G401 (cell line): Measurements from ENCODE around the gene MAP3K5. TPM values are rescaled to one million over a fixed set of nuclear protein-coding genes. Genes with fewer than 3 reads are reported as not detected.
A peak's percentile ranks its signal among the peaks of the same experiment; 100 is the strongest.
"Not testable (repeated sequence)": the region's sequence is repeated elsewhere in the genome, so short reads cannot be mapped to it uniquely, and the experiment has no call there.

Source experiments
- DNase-seq: peaks from one replicate; pipeline ENCODE4 v3.0.0-alpha.2; 2015; ENCODE audit warnings: low spot score
- in situ Hi-C: cut with HindIII; loops from 2 replicates; pipeline ENCODE4 v1.10.0; 2016; ENCODE audit warnings: low sequenced_read_pairs, mixed read lengths
- total RNA-seq: library from RNA; depleted of rRNA; stranded (reverse); fragments of >200 nt; shearing (Covaris generic); gene quantifications from 2 replicates; pipeline ENCODE4 v1.2.3, GENCODE V29; 2014; rRNA removed

MAP3K5 gene, protein sequence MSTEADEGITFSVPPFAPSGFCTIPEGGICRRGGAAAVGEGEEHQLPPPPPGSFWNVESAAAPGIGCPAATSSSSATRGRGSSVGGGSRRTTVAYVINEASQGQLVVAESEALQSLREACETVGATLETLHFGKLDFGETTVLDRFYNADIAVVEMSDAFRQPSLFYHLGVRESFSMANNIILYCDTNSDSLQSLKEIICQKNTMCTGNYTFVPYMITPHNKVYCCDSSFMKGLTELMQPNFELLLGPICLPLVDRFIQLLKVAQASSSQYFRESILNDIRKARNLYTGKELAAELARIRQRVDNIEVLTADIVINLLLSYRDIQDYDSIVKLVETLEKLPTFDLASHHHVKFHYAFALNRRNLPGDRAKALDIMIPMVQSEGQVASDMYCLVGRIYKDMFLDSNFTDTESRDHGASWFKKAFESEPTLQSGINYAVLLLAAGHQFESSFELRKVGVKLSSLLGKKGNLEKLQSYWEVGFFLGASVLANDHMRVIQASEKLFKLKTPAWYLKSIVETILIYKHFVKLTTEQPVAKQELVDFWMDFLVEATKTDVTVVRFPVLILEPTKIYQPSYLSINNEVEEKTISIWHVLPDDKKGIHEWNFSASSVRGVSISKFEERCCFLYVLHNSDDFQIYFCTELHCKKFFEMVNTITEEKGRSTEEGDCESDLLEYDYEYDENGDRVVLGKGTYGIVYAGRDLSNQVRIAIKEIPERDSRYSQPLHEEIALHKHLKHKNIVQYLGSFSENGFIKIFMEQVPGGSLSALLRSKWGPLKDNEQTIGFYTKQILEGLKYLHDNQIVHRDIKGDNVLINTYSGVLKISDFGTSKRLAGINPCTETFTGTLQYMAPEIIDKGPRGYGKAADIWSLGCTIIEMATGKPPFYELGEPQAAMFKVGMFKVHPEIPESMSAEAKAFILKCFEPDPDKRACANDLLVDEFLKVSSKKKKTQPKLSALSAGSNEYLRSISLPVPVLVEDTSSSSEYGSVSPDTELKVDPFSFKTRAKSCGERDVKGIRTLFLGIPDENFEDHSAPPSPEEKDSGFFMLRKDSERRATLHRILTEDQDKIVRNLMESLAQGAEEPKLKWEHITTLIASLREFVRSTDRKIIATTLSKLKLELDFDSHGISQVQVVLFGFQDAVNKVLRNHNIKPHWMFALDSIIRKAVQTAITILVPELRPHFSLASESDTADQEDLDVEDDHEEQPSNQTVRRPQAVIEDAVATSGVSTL (N-terminal part only)
- total RNA-seq = not detected in 2 replicates

DNA sequence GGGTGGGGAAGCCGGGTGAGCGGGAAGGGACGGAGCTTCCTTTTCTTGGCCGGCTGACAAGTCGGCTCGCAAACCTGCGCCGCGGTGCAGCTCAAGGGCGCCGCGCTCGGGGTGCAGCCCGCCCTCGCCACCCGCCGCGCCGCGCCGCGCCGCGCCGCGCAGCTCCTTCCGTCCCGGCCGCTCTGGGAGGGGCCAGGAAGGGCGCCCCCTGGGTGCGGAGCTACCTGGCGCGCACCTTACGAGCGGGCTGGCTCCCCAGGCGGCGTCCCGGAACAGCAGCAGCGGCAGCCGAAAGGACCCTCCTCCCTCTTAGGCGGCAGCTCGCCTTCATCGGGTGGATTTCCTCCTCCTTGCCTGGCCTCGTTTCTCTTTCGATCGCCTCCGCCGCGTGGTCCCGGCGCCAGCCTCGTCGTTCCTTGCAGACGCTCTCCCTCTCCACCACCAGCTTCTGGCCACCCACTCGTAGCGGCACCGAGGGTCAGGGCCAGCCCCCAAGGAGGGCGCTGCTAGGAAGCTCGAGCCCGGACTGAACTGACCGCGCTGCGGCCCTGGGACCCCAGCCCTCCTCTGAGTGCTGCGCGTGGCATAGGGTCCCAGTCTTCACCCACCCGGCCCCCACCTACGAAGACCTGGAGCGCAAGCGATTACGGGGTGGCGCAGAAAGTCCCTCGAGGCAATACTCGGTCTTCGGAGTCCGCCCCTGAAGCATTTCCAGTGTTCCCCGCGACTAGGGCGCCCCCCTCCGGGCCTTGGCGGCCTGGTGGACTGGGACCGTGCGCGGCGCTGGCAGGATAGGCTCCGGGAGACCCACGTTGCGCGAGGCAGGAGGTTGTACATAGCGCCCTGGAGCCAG is at the start of gene MAP3K5:
Gene MAP3K5 (minus strand): TSS at position 68 of the 853 bp plus-strand sequence. CDS start 320 bp downstream, outside the sequence.
- DNase-seq = peak; percentile 87
- in situ Hi-C loops = no loop called here

DNA sequence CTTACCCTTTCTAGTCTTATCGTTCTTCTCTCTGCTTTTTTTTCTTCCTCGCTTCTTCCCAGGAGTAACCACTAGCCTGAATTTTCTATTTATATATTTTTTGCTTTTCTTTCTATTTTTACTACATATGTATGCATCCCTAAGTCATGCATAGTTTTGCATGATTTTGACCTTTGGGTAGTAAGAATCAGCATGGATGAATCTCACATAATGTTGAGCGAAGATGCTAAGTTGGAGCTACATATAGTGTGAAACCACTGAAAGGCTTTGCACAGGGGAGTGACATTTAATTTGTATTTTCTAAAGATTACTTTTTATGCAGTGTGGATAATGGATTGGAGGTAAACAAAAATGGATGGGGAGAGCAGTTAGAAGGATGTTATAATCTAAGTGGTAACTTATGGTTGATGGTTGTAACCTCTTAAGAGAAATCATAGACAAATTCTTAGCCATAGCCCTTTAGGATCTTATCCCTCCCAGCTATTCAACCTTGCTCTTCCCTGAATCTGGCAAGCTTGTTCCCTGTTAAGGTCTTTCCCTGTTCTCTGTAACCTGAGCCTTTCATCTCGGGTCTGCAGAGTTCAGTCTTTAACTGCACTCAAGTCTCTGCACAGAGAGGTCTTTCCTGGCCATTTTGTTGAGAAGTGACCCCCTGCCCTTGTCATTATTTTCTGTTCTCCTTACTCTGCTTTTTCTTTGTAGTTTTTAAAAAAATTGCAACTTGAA is 48.2 kb upstream of the MAP3K5 start:
- no peak for DNase-seq
- in situ Hi-C loops = no loop called here

DNA sequence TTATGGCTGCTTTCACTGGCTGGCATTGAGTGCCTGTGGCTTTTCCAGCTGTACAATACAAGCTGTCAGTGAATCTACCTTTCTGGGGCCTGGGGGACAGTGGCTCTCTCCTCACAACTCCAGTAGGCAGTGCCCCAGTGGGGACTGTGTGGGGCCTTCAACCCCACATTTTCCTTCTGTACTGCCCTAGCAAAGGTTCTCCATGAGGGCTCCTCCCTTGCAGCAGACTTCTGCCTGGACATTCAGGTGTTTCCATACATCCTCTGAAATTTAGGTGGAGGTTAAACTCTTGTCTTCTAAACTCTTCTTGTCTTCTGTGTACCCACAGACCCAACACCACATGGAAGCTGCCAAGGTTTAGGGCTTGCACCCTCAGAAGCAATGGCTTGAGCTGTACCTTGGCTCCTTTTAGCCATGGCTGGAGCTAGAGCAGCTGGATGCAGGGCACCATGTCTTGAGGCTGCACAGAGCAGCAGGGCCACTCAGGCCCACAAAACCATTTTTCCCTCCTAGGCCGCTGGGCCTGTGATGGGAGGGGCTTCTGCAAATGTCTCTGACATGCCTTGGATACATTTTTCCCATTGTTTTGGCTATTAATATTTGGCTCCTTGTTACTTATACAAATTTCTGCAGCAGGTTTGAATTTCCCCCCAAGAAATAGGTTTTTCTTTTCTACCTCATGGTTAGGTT is 39.7 kb upstream of the MAP3K5 start:
- no peak for DNase-seq
- in situ Hi-C loops = no loop called here

DNA sequence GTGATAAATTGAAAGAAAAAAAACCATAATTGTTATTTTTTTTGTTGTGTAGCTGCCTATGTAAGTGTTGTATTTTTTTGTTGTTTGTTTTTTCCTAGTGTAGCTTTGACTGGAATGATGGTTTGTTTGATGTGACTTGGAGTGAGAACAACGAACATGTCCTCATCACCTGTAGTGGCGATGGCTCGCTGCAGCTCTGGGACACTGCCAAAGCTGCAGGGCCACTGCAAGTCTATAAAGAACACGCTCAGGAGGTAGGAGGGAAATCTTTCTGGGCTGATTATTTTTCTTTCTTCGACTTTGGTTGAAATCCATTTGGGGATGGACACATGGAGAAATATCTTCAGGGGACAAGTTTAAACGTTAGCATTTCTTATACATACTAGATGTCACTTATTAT is 33.9 kb upstream of the MAP3K5 start:
- in situ Hi-C loops = no loop called here
- DNase-seq = peak; percentile 28

DNA sequence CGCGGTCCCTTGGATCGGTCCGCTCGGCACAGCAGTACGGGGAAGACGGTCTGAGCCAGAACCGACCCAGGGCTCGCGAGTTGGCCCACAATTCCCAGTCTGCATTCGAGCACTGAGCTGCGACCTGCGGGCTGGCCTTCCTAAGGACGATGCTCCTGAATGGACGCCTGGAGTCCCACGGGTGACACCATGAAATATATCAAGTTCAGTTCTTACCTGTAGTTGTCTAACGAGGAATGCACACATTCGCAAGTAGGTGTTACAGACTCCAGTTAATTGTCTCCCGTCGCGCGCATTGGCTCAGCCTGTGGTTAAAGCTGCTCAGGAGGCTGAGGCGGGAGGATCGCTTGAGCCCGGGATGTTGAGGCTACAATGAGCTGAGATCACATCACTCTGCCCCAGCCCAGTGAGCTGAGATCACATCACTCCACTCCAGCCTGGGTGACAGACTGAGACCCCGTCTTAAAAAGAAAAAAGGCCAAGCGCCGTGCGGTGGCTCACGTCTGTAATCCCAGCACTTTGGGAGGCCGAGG is 30.9 kb upstream of the MAP3K5 start:
- no peak for DNase-seq
- in situ Hi-C loops = no loop called here

DNA sequence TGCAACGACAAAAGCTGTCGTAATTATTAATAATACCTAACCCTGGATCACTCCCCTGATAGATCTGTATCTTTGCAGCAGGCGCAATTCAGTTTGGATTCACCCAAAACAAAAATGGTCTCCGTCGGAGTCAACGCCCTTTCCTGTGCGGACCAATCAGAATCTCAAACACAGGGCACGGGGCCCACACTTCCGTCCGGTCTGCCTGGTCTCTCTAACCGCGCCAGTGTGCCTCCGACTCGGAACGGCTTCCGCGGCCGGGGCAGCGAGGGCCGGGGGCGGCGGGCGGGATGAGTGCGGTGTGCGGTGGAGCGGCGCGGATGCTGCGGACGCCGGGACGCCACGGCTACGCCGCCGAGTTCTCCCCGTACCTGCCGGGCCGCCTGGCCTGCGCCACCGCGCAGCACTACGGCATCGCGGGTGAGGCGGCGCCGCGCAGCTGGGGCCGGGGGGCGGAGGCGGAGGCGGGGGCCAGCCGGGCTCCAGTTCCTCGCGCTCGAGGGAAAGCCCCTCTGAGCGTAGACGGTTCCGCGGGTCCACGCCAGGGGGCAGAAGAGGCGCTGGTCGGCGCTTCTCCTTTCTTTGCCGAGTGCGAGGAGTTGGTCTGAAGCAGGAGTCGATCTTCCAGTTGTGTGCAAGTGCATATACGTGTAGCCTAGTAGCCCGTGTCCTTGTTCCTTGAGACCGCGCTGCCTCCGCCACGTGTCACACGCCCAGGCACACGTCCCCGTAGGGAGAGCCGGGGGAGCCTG is 30.3 kb upstream of the MAP3K5 start, which contains the start of gene PEX7:
Gene PEX7 (plus strand): TSS at position 217 of the 752 bp plus-strand sequence. CDS start 74 bp downstream, at position 291.
- in situ Hi-C loops = no loop called here

DNA sequence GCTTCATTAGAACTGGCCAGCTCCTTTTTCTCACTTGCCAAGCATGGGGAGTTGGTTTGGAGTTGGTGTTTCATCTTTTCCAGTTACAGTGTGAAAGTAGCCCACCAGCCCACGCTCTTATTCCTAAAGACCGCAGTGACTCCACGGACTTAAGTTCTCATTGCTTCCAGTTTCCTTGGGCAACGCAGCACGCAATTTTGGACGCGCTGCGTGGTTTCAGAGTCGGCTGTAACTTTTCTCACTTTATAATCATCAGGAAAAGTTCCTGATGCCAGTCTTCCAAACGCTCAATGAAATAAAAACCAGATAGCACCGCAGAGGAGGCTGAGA is 29.7 kb upstream of the MAP3K5 start:
- in situ Hi-C loops = no loop called here
- DNase-seq = no peak

More for the DNA sequence above, 30.3 kb upstream of the MAP3K5 start, which contains the start of gene PEX7:
- peak; percentile 94 for DNase-seq

DNA sequence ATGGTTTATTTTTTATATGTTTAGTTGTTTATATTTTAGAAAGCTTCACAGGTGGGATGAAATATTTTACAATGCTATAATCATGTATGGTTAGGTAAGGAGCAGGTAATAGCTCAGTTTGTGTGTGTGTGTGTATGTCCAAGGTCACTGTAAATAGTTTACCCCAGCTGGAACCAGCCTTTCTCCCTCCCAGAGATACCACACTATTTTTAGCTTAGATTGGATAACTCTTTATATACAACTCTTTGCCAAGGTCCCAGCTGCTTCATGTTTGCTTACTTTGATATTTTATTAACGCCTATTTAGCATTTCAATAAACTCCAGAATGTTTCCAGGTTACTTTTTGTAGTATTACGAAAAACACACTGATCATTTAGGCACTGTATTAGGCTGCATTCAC is 28.3 kb upstream of the MAP3K5 start:
- no peak for DNase-seq
- in situ Hi-C loops = no loop called here

DNA sequence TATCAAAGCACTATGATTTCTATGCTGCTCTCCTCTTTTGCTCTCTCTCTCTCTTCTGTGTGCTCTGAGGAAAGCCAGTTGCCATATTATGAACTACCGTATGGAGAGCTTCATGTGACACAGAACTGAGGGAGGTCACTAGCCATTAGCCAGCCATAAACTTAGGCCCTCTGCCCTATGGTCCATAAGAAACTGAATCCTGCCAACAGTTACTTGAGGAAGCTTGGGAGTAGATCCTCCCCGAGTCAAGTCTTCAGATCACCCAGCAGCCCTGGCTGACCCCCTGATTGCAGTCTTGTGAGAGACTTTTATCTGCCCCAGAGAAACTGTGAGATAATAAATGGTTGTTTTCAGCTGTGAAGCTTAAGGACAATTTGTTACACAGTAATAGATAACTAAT is 24.4 kb upstream of the MAP3K5 start:
- no peak for DNase-seq
- in situ Hi-C loops = no loop called here

DNA sequence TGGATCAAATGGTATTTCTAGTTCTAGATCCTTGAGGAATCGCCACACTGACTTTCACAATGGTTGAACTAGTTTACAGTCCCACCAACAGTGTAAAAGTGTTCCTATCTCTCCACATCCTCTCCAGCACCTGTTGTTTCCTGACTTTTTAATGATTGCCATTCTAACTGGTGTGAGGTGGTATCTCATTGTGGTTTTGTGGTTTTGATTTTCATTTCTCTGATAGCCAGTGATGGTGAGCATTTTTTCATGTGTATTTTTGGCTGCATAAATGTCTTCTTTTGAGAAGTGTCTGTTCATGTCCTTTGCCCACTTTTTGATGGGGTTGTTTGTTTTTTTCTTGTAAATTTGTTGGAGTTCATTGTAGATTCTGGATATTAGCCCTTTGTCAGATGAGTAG is 23.3 kb upstream of the MAP3K5 start:
- in situ Hi-C loops, DNase-seq: not testable (repeated sequence)

DNA sequence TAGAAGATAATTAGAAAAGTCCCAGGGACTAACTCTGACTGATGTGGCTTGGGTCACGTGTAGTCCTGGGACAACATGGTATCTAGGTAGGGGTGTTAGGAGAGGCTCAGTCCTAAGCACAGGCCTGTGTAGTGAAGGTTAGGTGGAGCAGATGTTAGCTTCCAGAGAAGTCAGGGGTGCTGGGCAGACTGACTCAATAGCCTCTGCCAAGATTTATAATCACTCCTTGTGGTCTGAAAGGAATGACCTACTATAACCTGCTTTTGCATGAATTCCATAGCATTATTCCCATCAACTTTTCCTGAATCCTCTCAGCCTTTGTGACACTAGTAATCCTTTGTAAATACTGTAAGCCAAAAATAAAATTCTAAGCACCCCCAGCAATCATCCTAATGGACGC is 19.9 kb upstream of the MAP3K5 start:
- in situ Hi-C loops = no loop called here
- DNase-seq = no peak

DNA sequence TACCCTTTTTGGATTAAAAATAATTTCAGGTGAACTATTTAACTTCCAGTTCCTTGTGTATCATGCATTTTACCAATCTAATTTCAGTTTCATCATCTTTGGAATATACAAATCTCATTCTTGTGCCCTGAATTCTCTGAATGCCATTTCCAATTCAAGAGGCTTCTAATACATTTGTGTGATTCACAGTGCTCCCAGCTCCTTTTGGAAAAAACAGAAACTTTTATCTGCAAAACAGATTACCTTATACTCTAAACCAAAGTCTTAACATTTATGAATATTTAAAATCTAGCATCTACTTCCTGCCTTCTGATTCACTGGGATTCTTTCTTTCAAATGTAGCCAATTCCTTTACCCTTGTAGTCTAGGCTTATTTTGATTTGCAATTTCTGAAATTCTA is 19.0 kb upstream of the MAP3K5 start:
- DNase-seq = no peak
- in situ Hi-C loops = no loop called here

DNA sequence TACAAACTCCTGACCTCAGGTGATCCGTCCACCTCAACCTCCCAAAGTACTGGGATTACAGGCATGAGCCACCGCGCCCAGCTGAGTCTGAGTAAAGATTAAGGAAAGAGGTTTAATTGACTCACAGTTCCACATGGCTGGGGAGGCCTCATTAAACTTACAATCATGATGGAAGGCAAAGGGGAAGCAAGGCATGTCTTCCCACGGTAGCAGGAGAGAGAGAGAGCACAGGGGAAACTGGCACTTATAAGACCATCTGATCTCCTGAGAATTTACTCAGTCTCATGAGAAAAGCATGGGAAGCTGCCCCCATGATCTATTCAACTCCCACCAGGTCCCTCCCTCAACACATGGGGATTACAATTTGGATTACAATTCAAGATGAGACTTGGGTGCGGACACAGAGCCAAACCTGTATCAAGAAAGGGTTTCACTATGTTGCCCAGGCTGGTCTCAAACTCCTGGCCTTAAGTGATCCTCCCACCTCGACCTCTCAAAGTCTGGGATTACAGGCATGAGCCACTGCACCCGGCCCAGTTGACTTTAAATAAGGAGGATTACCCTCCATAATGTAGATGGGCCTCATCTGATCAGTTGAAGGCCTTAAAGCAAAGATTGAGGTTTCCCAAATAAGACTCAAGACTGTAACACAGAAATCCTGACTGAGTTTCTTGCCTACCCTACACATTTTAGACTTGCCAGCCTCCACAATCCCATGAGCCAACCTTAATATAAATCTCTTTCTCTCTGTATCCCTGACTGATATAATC is 17.0 kb upstream of the MAP3K5 start:
- in situ Hi-C loops = no loop called here
- DNase-seq = no peak

DNA sequence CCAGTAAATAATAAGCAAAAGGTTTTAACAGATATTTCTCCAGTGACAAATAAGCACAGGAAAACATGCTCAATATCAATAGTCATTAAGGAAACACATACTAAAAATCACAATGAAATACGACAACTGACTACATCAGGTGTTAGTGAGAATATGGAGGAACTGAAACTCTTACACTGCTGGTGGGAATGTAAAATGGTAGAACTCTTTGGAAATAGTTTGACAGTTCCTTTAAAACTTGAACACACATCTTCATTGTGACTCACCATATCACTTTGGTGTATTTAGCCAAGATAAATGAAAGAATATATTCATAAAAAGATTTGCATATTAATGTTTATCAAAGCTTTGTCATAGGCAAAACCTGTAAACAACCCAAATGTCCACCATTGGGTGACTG is 11.3 kb upstream of the MAP3K5 start:
- in situ Hi-C loops = no loop called here
- DNase-seq = no peak

DNA sequence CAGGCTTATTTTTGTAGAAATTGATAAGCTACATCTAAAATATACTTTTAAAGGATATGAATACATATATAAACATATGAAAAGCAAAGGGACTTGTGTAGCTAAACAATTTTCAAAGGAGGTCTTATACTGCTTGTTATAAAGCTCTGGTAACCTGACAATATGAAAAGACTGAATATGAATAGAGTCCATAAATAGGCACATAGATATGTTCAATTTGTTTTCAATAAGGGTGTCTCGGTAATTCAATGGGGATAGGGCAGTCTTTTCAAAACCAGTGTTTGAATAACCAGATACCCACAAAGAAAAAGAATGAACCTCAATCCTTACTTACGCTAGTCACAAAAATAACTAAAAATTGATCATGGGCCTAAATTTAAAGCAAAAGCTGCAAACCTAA is 9.3 kb upstream of the MAP3K5 start:
- in situ Hi-C loops = no loop called here
- DNase-seq = no peak

DNA sequence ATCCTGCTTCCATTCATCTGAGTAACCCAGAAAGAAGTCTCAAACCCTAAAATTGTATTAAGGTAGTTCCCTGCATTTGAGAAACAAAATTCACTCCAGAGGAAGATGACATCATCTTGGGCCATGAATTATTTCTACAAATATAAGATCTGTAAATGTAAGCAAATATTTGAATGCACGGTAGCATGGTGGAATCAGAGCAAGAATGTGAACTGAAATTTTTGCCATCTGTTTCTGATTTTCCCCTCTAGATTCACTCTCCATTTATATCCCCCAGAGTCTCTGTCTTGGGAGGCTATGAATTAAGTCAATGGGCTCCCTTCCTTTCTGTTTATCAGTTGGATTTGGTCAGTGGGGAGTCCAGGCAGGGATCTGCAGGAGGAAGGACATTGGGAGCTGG is 5.8 kb upstream of the MAP3K5 start:
- in situ Hi-C loops = no loop called here
- no peak for DNase-seq
